ENCODE measurements around the gene C9orf78.

Gene C9orf78

GRCh38 chr9:129874261-129875101 is 39.4 kb upstream of the C9orf78 start:
- no peak for DNase-seq (ENCODE audit: low read depth in 1 of 2, low spot score in 1 of 2)
- in situ Hi-C loops (cut with HindIII; ENCODE audit: low pct_unique_long_range_greater_than_20kb, low sequenced_read_pairs), result no loop called here
- TF ChIP-seq JUND (IDR thresholded peaks at IDR 0.05; ENCODE audit: low read depth), result no peak

DNA sequence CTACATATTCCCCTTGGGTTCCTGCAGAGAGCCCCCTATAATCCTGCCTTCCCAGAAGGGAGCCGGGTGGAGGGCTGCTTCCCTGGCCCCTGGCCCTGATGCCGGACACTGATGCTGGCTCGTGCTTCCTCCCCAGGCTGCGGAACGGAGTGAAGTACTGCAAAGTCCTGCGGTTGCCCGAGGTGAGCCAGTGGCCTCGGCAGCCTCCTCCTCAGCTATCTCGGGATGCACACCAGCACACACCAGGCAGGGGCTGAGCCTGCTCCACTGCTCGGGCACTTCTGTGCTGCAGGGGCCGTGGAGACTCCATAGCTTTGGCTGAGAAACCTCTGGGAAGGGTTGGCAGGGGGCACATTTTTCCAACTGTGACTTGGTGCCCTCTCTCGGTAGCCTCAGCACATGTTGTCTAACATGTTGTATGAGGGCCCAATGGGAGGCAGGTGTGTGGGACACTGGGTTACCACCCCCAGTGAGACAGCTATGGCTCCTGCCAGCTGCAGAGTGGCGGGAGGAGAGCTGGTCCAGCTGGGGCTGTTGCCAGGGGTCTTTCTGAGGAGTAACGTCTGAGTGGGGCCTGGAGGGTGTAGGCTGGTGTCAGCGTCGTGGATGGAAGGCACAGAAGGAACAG is 38.6 kb upstream of the C9orf78 start:
- in situ Hi-C loops (cut with HindIII; ENCODE audit: low pct_unique_long_range_greater_than_20kb, low sequenced_read_pairs), result no loop called here
- no peak for TF ChIP-seq JUND (IDR thresholded peaks at IDR 0.05; ENCODE audit: low read depth)
- no peak for DNase-seq (ENCODE audit: low read depth in 1 of 2, low spot score in 1 of 2)

DNA sequence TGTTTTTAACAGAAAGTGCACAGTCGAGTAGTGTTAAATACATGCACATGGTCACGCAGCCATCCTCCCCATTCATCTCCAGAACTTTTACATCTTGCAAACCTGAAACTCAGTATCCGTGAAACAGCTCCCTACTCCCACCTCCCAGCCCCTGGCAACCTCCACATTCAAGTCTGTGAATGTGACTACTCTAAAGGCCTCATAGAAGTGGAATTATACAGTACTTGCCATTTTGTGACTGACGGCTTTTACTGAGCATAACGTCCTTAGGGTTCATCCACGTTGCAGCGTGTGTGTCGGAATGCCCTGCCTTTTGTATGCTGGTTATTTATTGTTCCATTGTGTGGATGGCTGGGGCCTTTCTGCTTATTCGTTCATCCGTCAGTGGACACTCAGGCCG is 36.0 kb upstream of the C9orf78 start:
- no peak for DNase-seq (ENCODE audit: low read depth in 1 of 2, low spot score in 1 of 2)
- in situ Hi-C loops (cut with HindIII; ENCODE audit: low pct_unique_long_range_greater_than_20kb, low sequenced_read_pairs), result no loop called here
- TF ChIP-seq JUND (IDR thresholded peaks at IDR 0.05; ENCODE audit: low read depth), result no peak

GRCh38 chr9:129869585-129870501 is 34.8 kb upstream of the C9orf78 start:
- no peak for DNase-seq (ENCODE audit: low read depth in 1 of 2, low spot score in 1 of 2)
- in situ Hi-C loops (cut with HindIII; ENCODE audit: low pct_unique_long_range_greater_than_20kb, low sequenced_read_pairs), result no loop called here
- TF ChIP-seq JUND (IDR thresholded peaks at IDR 0.05; ENCODE audit: low read depth), result no peak

- no peak for TF ChIP-seq JUND (IDR thresholded peaks at IDR 0.05; ENCODE audit: low read depth)
- DNase-seq (ENCODE audit: low read depth in 1 of 2, low spot score in 1 of 2), result no peak
- in situ Hi-C loops (cut with HindIII; ENCODE audit: low pct_unique_long_range_greater_than_20kb, low sequenced_read_pairs), result no loop called here
Measured at GRCh38 chr9:129868872-129869486, 33.9 kb upstream of the C9orf78 start.

GRCh38 chr9:129868023-129868871 is 33.2 kb upstream of the C9orf78 start:
- in situ Hi-C loops (cut with HindIII; ENCODE audit: low pct_unique_long_range_greater_than_20kb, low sequenced_read_pairs), result no loop called here
- DNase-seq (ENCODE audit: low read depth in 1 of 2, low spot score in 1 of 2), result no peak

DNA sequence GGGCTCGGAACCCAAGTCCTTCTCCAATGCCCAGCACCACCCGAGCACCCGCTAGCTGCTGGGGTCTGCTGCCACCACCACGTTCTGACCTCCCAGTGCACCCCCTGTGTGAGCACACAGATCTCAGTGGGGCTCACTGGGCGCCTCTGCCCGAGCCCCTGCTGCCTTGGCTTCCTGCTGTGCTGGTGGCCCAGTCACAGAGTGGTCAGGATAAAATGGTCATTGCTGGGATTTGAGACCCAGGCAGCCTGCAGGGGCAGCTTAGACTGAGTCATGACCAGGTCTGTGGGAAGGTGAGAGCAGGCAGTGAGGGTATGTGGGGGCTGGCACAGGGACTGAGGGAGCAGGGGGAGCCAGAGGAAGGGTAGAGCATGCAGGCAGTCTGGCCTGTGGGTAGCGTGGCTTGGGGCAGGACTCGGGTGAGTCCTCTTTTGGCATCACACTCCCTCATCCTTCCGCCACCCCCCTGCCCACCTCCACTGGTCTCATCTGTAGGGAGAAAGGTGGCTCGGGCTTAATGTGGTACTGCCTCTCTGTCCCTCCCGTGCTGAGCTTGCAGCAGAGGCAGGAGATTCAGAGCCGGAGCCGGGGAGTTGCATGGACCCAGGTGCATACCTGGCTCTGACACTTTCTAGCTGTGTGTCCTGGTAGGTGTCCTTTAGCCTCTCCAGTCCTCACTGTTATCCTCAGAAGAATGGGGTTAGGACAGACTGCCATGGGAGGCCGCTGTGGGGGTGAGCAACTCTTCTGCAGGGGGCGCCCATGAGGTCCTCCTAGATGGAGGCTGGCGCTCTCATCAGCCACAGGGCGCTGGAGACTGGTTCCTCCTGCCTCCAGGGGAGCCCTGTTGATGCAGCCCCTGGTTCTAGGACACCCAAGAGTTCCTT is 32.3 kb upstream of the C9orf78 start:
- DNase-seq (ENCODE audit: low read depth in 1 of 2, low spot score in 1 of 2), result no peak
- no peak for TF ChIP-seq JUND (IDR thresholded peaks at IDR 0.05; ENCODE audit: low read depth)
- in situ Hi-C loops (cut with HindIII; ENCODE audit: low pct_unique_long_range_greater_than_20kb, low sequenced_read_pairs), result no loop called here

More at GRCh38 chr9:129868023-129868871, 33.2 kb upstream of the C9orf78 start:
- TF ChIP-seq JUND (IDR thresholded peaks at IDR 0.05; ENCODE audit: low read depth), result no peak

DNA sequence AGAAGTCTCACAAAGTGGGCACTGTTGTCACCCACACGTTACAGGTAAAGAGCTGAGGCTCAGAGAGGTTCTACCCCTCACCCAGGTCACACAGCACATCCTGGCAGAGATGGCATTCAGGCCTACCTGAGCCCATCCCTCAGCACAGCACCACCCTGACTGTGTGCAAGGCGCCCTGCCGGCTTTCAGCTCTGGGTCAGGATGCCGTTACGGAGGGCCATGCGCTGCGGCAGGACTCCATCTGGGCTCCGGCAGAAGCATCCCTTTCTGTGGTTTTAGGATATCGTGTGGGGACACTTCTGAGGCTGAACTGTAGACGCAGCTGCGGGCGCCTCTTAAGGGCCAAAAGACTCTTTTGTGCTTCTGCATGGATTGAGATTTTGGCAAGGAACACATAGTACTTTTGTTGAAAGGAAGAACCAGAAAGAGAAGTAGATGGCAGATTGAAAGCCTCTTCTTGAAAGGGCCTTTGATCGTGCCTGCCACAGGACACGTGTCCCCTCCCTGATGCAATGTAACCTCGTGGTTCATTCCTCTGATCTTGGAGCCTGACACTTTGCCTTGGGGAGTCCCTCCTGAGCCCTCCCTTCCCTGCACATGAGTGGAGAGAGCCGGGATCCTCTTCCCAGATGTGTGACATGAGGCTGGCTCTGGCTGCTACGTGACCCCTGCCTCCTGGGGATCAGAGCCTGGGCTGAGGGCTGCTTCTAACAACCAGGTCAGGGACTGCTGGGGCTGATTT is 31.5 kb upstream of the C9orf78 start:
- in situ Hi-C loops (cut with HindIII; ENCODE audit: low pct_unique_long_range_greater_than_20kb, low sequenced_read_pairs), result no loop called here
- no peak for DNase-seq (ENCODE audit: low read depth in 1 of 2, low spot score in 1 of 2)
- TF ChIP-seq JUND (IDR thresholded peaks at IDR 0.05; ENCODE audit: low read depth), result no peak

- no peak for DNase-seq (ENCODE audit: low read depth in 1 of 2, low spot score in 1 of 2)
- no peak for TF ChIP-seq JUND (IDR thresholded peaks at IDR 0.05; ENCODE audit: low read depth)
- in situ Hi-C loops (cut with HindIII; ENCODE audit: low pct_unique_long_range_greater_than_20kb, low sequenced_read_pairs), result no loop called here
Measured at GRCh38 chr9:129865668-129866320, 30.7 kb upstream of the C9orf78 start.
